Keratinocyte (primary cell): Measurements from ENCODE around the gene UGP2.

Experiments used
- EZH2 ChIP-seq: IDR thresholded peaks from one replicate; pipeline ENCODE4 v1.6.1; 2012; ENCODE audit warnings: inconsistent platforms, mild to moderate bottlenecking, low read length, moderate library complexity
- TF ChIP-seq, protein P1 (sequence below), 3 experiments: IDR thresholded peaks in 1 of 3; conservative IDR thresholded peaks in 1 of 3; optimal IDR thresholded peaks in 1 of 3; 2 replicates in 2 of 3; 3 replicates in 1 of 3; pipeline versions ENCODE3 to v1.5.1; 2011; ENCODE audit warnings: low read length in 3 of 3, mild to moderate bottlenecking in 3 of 3, moderate library complexity in 2 of 3, control low read depth in 1 of 3, inconsistent platforms in 1 of 3; ENCODE audit not compliant: insufficient read depth in 2 of 3; ENCODE audit errors: extremely low read depth in 1 of 3

DNA sequence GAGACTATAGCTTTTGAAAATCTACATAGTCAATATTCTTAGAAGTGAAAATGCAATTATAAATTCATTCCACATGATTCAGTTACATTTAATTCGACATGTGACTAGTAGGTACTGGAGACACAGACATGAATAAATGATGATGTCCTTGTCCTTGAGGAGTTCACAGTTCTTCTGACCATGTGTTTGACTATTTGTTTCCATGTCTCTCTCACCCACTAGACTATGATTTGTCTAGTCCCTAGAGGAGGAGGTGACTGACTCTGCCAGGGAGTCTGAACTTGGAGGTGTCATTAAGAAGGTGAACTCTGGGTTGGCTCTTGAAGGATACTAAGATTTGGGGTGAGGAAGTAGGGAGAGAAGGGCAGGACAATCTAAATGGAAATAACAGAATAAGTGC lies 20.7 kb upstream of the UGP2 start:
- TF ChIP-seq, protein P1, sequence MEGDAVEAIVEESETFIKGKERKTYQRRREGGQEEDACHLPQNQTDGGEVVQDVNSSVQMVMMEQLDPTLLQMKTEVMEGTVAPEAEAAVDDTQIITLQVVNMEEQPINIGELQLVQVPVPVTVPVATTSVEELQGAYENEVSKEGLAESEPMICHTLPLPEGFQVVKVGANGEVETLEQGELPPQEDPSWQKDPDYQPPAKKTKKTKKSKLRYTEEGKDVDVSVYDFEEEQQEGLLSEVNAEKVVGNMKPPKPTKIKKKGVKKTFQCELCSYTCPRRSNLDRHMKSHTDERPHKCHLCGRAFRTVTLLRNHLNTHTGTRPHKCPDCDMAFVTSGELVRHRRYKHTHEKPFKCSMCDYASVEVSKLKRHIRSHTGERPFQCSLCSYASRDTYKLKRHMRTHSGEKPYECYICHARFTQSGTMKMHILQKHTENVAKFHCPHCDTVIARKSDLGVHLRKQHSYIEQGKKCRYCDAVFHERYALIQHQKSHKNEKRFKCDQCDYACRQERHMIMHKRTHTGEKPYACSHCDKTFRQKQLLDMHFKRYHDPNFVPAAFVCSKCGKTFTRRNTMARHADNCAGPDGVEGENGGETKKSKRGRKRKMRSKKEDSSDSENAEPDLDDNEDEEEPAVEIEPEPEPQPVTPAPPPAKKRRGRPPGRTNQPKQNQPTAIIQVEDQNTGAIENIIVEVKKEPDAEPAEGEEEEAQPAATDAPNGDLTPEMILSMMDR (optimal IDR thresholded peaks at IDR 0.05 in 1 of 3, IDR thresholded peaks at IDR 0.05 in 1 of 3, conservative IDR thresholded peaks at IDR 0.05 in 1 of 3; ENCODE audit: extremely low read depth in 1 of 3, insufficient read depth in 2 of 3, low read length in 3 of 3): no peak
- TF ChIP-seq EZH2: no peak
